Fibroblast of lung (primary cell): ENCODE results near the gene MAPK8. TPM values are rescaled to one million over a fixed set of nuclear protein-coding genes. Genes with fewer than 3 reads are reported as not detected.

Experiments
- DNase-seq, 2 donors: peaks; one replicate each; pipeline versions ENCODE4 v3.0.0 to v3.0.0-alpha.2; 2010; ENCODE audit warnings: low read depth in 2 of 2
- H2AFZ ChIP-seq: 2 replicates; pipeline ENCODE4 v1.5.1; 2012; ENCODE audit warnings: low read length, control low read depth, inconsistent platforms
- H3K27ac ChIP-seq: 2 replicates; pipeline ENCODE4 v1.5.1; 2011; ENCODE audit warnings: low read length, control low read depth; ENCODE audit not compliant: insufficient read depth
- H3K27me3 ChIP-seq: 2 replicates; pipeline ENCODE4 v1.5.1; 2011; ENCODE audit warnings: mild to moderate bottlenecking, low read length; ENCODE audit not compliant: control insufficient read depth, insufficient read depth
- H3K36me3 ChIP-seq: 2 replicates; pipeline ENCODE4 v1.5.1; 2011; ENCODE audit warnings: low read length; ENCODE audit not compliant: control insufficient read depth, insufficient read depth
- H3K4me1 ChIP-seq: 2 replicates; pipeline ENCODE4 v1.5.1; 2011; ENCODE audit warnings: low read length; ENCODE audit not compliant: control insufficient read depth, insufficient read depth; ENCODE audit errors: extremely low read depth
- H3K4me2 ChIP-seq: 2 replicates; pipeline ENCODE4 v1.5.1; 2011; ENCODE audit warnings: low read length, control low read depth; ENCODE audit not compliant: insufficient read depth; ENCODE audit errors: extremely low read depth
- H3K4me3 ChIP-seq, 4 experiments: fragments of 200-600 bp in 1 of 4; sonication (generic) in 1 of 4; replicated peaks in 1 of 4; 2 replicates each; pipeline ENCODE4 v1.5.1; 2011 to 2016; ENCODE audit warnings: low read length in 4 of 4, low read depth in 3 of 4, mild to moderate bottlenecking in 3 of 4, control low read depth in 2 of 4, inconsistent platforms in 1 of 4, mixed read lengths in 1 of 4; ENCODE audit not compliant: insufficient read depth in 1 of 4; ENCODE audit errors: control extremely low read depth in 1 of 4
- H3K79me2 ChIP-seq: 2 replicates; pipeline ENCODE4 v1.5.1; 2012; ENCODE audit warnings: mild to moderate bottlenecking, low read length, inconsistent platforms; ENCODE audit not compliant: control insufficient read depth, insufficient read depth
- H3K9ac ChIP-seq: 2 replicates; pipeline ENCODE4 v1.5.1; 2011; ENCODE audit warnings: mild to moderate bottlenecking, low read length, control low read depth; ENCODE audit not compliant: insufficient read depth
- H3K9me3 ChIP-seq: 2 replicates; pipeline ENCODE4 v1.5.1; 2012; ENCODE audit warnings: low read depth, low read length; ENCODE audit not compliant: control insufficient read depth, insufficient read depth
- H4K20me1 ChIP-seq: 2 replicates; pipeline ENCODE4 v1.5.1; 2011; ENCODE audit warnings: low read length; ENCODE audit not compliant: control insufficient read depth, insufficient read depth; ENCODE audit errors: extremely low read depth
- EZH2 ChIP-seq: IDR thresholded peaks from 2 replicates; pipeline ENCODE4 v1.5.1; 2012; ENCODE audit warnings: low read length, control low read depth, mild to moderate bottlenecking; ENCODE audit errors: missing control alignments
- polyA plus RNA-seq, 2 donors: library from polyadenylated mRNA; depleted of rRNA in 1 of 2; stranded (reverse) in 1 of 2; unstranded in 1 of 2; fragments of >200 nt; gene quantifications; 2 replicates each; pipeline ENCODE4 v1.2.1, GENCODE V29; 2011 to 2012; ENCODE audit warnings: missing spikeins in 1 of 2
- total RNA-seq: library from RNA; depleted of rRNA; stranded (reverse); fragments of >200 nt; gene quantifications from 2 replicates; pipeline ENCODE4 v1.2.1, GENCODE V29; 2014
- TF ChIP-seq, protein P1 (sequence below), 2 donors: IDR thresholded peaks in 1 of 2; conservative IDR thresholded peaks in 1 of 2; 1 replicate in 1 of 2; 2 replicates in 1 of 2; pipeline ENCODE4 v1.5.1; 2011 to 2012; ENCODE audit warnings: low read length in 2 of 2, control low read depth in 1 of 2, inconsistent platforms in 1 of 2, low read depth in 1 of 2, mild to moderate bottlenecking in 1 of 2

MAPK8 gene
- total and polyA plus RNA-seq, 2 donors (not counting 1 experiment from before 2014, with no cell fraction given) = 29.4 to 53.7 TPM

- no peaks in the 10 kb centered on the region for H3K27me3 ChIP-seq
- H3K79me2 ChIP-seq = peaks cover 30% of the 10 kb centered on the region
- no peak overlapping the region for H3K4me3 ChIP-seq
- H3K9me3 ChIP-seq = no peaks in the 10 kb centered on the region
- no peaks in the 10 kb centered on the region for H4K20me1 ChIP-seq
- H2AFZ ChIP-seq = no peak overlapping the region
- H3K4me2 ChIP-seq = no peak overlapping the region
- peaks cover 4% of the 10 kb centered on the region for H3K4me1 ChIP-seq
- H3K36me3 ChIP-seq = no peaks in the 10 kb centered on the region
- H3K27ac ChIP-seq = no peak overlapping the region
- no peak for TF ChIP-seq EZH2
- TF ChIP-seq, protein P1, sequence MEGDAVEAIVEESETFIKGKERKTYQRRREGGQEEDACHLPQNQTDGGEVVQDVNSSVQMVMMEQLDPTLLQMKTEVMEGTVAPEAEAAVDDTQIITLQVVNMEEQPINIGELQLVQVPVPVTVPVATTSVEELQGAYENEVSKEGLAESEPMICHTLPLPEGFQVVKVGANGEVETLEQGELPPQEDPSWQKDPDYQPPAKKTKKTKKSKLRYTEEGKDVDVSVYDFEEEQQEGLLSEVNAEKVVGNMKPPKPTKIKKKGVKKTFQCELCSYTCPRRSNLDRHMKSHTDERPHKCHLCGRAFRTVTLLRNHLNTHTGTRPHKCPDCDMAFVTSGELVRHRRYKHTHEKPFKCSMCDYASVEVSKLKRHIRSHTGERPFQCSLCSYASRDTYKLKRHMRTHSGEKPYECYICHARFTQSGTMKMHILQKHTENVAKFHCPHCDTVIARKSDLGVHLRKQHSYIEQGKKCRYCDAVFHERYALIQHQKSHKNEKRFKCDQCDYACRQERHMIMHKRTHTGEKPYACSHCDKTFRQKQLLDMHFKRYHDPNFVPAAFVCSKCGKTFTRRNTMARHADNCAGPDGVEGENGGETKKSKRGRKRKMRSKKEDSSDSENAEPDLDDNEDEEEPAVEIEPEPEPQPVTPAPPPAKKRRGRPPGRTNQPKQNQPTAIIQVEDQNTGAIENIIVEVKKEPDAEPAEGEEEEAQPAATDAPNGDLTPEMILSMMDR (conservative IDR thresholded peaks at IDR 0.05 in 1 of 2, IDR thresholded peaks at IDR 0.05 in 1 of 2; ENCODE audit: low read depth in 1 of 2, low read length in 2 of 2) = no peak
- DNase-seq = no peak
- no peak overlapping the region for H3K9ac ChIP-seq
Observed at GRCh38 chr10:48467669-48468068, 161.2 kb downstream of the MAPK8 start.

DNA sequence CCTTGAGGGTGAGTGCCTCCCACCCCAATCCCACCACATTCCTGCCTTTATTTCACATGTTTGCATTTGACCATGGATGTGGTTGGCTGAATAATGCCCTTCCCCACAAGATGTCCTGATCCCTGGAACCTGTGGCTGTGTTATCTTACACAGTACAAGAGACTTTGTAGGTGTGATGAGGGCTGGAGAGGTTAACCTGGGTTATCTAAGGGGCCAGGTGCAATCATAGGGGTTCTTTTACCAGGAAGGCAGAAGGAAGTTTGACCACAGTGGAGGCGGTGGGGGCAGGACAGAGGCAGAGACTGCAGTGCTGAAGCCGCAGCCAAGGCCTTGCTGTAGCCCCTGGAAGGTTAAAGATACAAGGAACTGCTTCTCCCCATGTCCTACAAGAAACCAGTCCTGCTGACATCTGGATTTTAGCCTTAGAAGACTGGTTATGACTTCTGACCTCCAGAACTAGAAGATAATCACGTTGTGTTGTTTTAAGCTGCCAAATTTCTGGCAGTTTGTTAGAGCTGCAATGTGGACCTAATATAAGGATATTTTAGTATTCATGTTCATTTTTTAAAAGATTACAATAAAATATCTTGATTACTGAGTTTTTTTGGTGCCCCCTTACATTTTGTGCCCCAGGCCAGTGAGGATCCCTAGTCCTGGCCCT lies 161.8 kb downstream of the MAPK8 start:
- Histone ChIP-seq H4K20me1 (no peaks in the 10 kb centered on the region), H3K4me3 (no peak overlapping the region), H3K36me3 (no peaks in the 10 kb centered on the region), H3K4me1 (peaks cover 4% of the 10 kb centered on the region), H2AFZ (no peak overlapping the region), H3K27me3 (no peaks in the 10 kb centered on the region), H3K27ac (no peak overlapping the region), H3K9me3 (no peaks in the 10 kb centered on the region), H3K79me2 (peaks cover 31% of the 10 kb centered on the region), H3K4me2 (no peak overlapping the region), H3K9ac (no peak overlapping the region)
- DNase-seq = no peak
- no peak for TF ChIP-seq EZH2
- TF ChIP-seq, protein P1 (conservative IDR thresholded peaks at IDR 0.05 in 1 of 2, IDR thresholded peaks at IDR 0.05 in 1 of 2; ENCODE audit: low read depth in 1 of 2, low read length in 2 of 2) = no peak

- no peaks in the 10 kb centered on the region for H3K9me3 ChIP-seq
- no peak overlapping the region for H3K4me2 ChIP-seq
- no peaks in the 10 kb centered on the region for H3K36me3 ChIP-seq
- no peak overlapping the region for H3K9ac ChIP-seq
- TF ChIP-seq EZH2 = no peak
- TF ChIP-seq, protein P1 (conservative IDR thresholded peaks at IDR 0.05 in 1 of 2, IDR thresholded peaks at IDR 0.05 in 1 of 2; ENCODE audit: low read depth in 1 of 2, low read length in 2 of 2) = no peak
- H4K20me1 ChIP-seq = no peaks in the 10 kb centered on the region
- peaks cover 4% of the 10 kb centered on the region for H3K4me1 ChIP-seq
- DNase-seq = no peak
- H3K79me2 ChIP-seq = peaks cover 36% of the 10 kb centered on the region
- H3K27me3 ChIP-seq = no peaks in the 10 kb centered on the region
- H3K4me3 ChIP-seq = no peak overlapping the region
- no peak overlapping the region for H3K27ac ChIP-seq
- no peak overlapping the region for H2AFZ ChIP-seq
Observed at GRCh38 chr10:48468866-48469511, 162.5 kb downstream of the MAPK8 start.
